Loucy (cell line): ENCODE data around the gene CHCHD5.

Source experiments
- EZH2phosphoT487 ChIP-seq: fragments of 200-600 bp; IDR thresholded peaks from 2 replicates; pipeline ENCODE4 v1.6.1; 2018; ENCODE audit warnings: antibody characterized with exemption, mild to moderate bottlenecking, moderate library complexity, borderline replicate concordance
- TF ChIP-seq, protein P1 (sequence below): fragments of 200-600 bp; sonication (generic); conservative IDR thresholded peaks from 2 replicates; pipeline ENCODE4 v1.5.1; 2014; ENCODE audit warnings: mild to moderate bottlenecking, antibody characterized with exemption, low read length

GRCh38 chr2:112540906-112541305, 43.5 kb upstream of the CHCHD5 start:
- TF ChIP-seq, protein P1, sequence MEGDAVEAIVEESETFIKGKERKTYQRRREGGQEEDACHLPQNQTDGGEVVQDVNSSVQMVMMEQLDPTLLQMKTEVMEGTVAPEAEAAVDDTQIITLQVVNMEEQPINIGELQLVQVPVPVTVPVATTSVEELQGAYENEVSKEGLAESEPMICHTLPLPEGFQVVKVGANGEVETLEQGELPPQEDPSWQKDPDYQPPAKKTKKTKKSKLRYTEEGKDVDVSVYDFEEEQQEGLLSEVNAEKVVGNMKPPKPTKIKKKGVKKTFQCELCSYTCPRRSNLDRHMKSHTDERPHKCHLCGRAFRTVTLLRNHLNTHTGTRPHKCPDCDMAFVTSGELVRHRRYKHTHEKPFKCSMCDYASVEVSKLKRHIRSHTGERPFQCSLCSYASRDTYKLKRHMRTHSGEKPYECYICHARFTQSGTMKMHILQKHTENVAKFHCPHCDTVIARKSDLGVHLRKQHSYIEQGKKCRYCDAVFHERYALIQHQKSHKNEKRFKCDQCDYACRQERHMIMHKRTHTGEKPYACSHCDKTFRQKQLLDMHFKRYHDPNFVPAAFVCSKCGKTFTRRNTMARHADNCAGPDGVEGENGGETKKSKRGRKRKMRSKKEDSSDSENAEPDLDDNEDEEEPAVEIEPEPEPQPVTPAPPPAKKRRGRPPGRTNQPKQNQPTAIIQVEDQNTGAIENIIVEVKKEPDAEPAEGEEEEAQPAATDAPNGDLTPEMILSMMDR, result no peak
- TF ChIP-seq EZH2phosphoT487, result no peak
